PC-3 (cell line): ENCODE measurements around the gene NSG2.
"Not testable (repeated sequence)": the region's sequence is repeated elsewhere in the genome, so short reads cannot be mapped to it uniquely, and the experiment has no call there.

Source experiments
- CTCF ChIP-seq: fragments of 300-600 bp; sonication (generic); conservative IDR thresholded peaks from 2 replicates; pipeline ENCODE4 v1.5.1; 2017; ENCODE audit warnings: antibody characterized with exemption, low read depth, mild to moderate bottlenecking, low read length
- EZH2 ChIP-seq: fragments of 300-600 bp; sonication (generic); IDR thresholded peaks from one replicate; pipeline ENCODE4 v1.6.1; 2017; ENCODE audit warnings: antibody characterized with exemption, mild to moderate bottlenecking, low read length; ENCODE audit not compliant: unreplicated experiment

- not testable (repeated sequence) for TF ChIP-seq CTCF, EZH2
These were observed 57.1 kb downstream of the NSG2 start for GRCh38 chr5:174102574-174102973.
